T47D (cell line): ENCODE data around the gene SLC39A13.
A peak's percentile ranks its signal among the peaks of the same experiment; 100 is the strongest.

Experiments used
- DNase-seq, 2 experiments: peaks; one replicate each; pipeline versions ENCODE4 v3.0.0 to v3.0.0-alpha.2; 2011 to 2012; ENCODE audit warnings: low read depth in 1 of 2, low spot score in 1 of 2
- JUND ChIP-seq: IDR thresholded peaks from 2 replicates; pipeline ENCODE4 v1.6.1; 2012; ENCODE audit warnings: low read depth
- in situ Hi-C: cut with HindIII; loops from 2 replicates; pipeline ENCODE4 v1.10.0; 2016; ENCODE audit warnings: low sequenced_read_pairs, low pct_unique_long_range_greater_than_20kb

The SLC39A13 gene

GRCh38 chr11:47407746-47408590 is at the start of gene SLC39A13:
Gene SLC39A13, plus strand, starts transcription at chr11:47408590. Its CDS starts 1,505 bp downstream, at chr11:47410095.
- peak; percentile 97 to 98 for DNase-seq
- TF ChIP-seq JUND = no peak
- in situ Hi-C loops = no loop called here

- in situ Hi-C loops = no loop called here
- DNase-seq = no peak
These were observed 49.7 kb upstream of the SLC39A13 start for GRCh38 chr11:47358731-47359051.

GRCh38 chr11:47359162-47359561 is 49.2 kb upstream of the SLC39A13 start:
- TF ChIP-seq JUND = no peak
- in situ Hi-C loops = no loop called here
- no peak for DNase-seq

More at GRCh38 chr11:47358731-47359051, 49.7 kb upstream of the SLC39A13 start:
- no peak for TF ChIP-seq JUND

GRCh38 chr11:47359586-47359985 is 48.8 kb upstream of the SLC39A13 start:
- no peak for DNase-seq
- no peak for TF ChIP-seq JUND
- in situ Hi-C loops = no loop called here

- no peak for TF ChIP-seq JUND
- in situ Hi-C loops = no loop called here
- DNase-seq = no peak
These were observed 48.0 kb upstream of the SLC39A13 start for GRCh38 chr11:47360341-47360740.

- no peak for DNase-seq
These were observed 47.0 kb upstream of the SLC39A13 start for GRCh38 chr11:47361419-47361818.

GRCh38 chr11:47366020-47366490 is 42.3 kb upstream of the SLC39A13 start:
- in situ Hi-C loops = no loop called here
- TF ChIP-seq JUND = no peak
- no peak for DNase-seq

More at GRCh38 chr11:47361419-47361818, 47.0 kb upstream of the SLC39A13 start:
- no peak for TF ChIP-seq JUND
- in situ Hi-C loops = no loop called here

- in situ Hi-C loops = no loop called here
- no peak for TF ChIP-seq JUND
- no peak for DNase-seq
These were observed 38.7 kb upstream of the SLC39A13 start for GRCh38 chr11:47369676-47370075.

- in situ Hi-C loops = no loop called here
- no peak for TF ChIP-seq JUND
- no peak for DNase-seq
These were observed 36.0 kb upstream of the SLC39A13 start for GRCh38 chr11:47372422-47372821.

- TF ChIP-seq JUND = no peak
- in situ Hi-C loops = no loop called here
- DNase-seq = peak; percentile 82
These were observed 34.3 kb upstream of the SLC39A13 start for GRCh38 chr11:47373876-47374719.

- in situ Hi-C loops = no loop called here
- TF ChIP-seq JUND = no peak
- DNase-seq = no peak
These were observed 33.7 kb upstream of the SLC39A13 start for GRCh38 chr11:47374720-47375019.

GRCh38 chr11:47375020-47375419 is 33.4 kb upstream of the SLC39A13 start:
- in situ Hi-C loops = no loop called here
- no peak for DNase-seq
- no peak for TF ChIP-seq JUND

GRCh38 chr11:47375546-47376085 is 32.8 kb upstream of the SLC39A13 start:
- no peak for DNase-seq
- TF ChIP-seq JUND = no peak
- in situ Hi-C loops = no loop called here
